Measurements from ENCODE around the gene NCK2.

GRCh38 chr2:105875241-105875640 is 130.5 kb downstream of the NCK2 start:
- TF ChIP-seq, protein P1, sequence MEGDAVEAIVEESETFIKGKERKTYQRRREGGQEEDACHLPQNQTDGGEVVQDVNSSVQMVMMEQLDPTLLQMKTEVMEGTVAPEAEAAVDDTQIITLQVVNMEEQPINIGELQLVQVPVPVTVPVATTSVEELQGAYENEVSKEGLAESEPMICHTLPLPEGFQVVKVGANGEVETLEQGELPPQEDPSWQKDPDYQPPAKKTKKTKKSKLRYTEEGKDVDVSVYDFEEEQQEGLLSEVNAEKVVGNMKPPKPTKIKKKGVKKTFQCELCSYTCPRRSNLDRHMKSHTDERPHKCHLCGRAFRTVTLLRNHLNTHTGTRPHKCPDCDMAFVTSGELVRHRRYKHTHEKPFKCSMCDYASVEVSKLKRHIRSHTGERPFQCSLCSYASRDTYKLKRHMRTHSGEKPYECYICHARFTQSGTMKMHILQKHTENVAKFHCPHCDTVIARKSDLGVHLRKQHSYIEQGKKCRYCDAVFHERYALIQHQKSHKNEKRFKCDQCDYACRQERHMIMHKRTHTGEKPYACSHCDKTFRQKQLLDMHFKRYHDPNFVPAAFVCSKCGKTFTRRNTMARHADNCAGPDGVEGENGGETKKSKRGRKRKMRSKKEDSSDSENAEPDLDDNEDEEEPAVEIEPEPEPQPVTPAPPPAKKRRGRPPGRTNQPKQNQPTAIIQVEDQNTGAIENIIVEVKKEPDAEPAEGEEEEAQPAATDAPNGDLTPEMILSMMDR (IDR thresholded peaks at IDR 0.05): no peak
- TF ChIP-seq POLR2A (IDR thresholded peaks at IDR 0.05): no peak

Data from body of pancreas (tissue), 4 donors.